ENCODE results near the gene PIGL. TPM values are rescaled to one million over a fixed set of nuclear protein-coding genes. Genes with fewer than 3 reads are reported as not detected.
"Not testable (repeated sequence)": the region's sequence is repeated elsewhere in the genome, so short reads cannot be mapped to it uniquely, and the experiment has no call there.

Gene PIGL
- total RNA-seq, 2 donors from 2014 or later = 38.4 to 53.4 TPM

DNA sequence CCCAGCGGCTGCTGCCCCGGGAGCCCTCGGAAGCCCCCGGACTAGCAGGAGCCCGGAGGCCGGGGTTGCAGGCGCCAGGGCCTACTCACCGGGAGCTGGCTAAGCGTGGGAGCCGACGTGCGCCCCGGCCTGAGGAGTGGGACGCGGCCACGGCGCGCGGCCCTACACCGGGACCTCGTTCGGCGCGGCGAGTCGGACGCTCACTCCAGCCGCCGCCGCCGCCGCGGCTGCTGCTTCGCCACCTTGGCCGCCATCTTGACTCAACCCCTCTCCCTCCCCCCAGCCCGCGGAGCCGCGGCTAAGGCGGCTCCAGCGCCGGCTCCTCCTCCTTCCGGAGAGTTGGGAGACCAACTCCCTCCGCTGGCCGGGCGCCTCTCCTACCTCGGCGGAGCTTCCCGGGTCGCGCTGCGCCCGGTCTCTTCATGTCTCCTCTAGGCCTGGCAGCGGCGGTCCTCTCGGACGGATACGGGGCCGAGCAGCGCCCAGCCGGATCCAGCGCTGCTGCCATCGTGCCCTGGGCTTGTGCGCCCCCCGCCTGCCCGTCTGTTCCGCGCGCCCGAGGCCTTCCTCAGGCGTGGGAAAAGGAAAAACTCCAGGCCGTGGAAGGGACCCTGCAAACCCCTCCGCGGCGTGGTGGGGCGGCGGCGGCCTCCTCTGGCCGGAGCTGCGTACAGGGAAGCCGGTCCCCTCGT, 1.6 kb upstream of the PIGL start, which contains the start of gene NCOR1:
Gene NCOR1, minus strand, starts transcription at position 262 of the 692 bp plus-strand sequence. CDS start 20,965 bp downstream, outside the sequence.
- intact Hi-C loops (cut with DNase I, micrococcal nuclease) = no loop called here
- ATAC-seq (peak; percentile 87), DNase-seq (peak; percentile 93 to 96)

DNA sequence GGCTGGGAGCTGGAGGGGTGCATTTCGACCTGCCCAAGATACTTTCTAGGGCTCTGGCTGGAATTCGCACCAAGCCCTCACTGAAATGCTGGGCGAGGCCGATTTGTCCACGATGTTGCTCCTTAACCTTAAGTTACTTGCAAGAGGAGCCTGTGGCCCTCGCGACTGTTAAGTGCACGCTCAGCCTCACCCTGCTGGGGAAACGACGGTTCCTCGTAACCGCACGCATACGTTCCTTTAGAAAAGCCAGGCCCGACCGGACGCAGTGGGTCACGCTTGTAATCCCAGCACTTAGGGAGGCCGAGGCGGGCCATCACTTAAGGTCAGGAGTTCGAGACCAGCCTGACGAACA, 1.1 kb upstream of the PIGL start:
- ATAC-seq (peak; percentile 45), DNase-seq (peak in 1 of 2 donors; percentile 57)
- intact Hi-C loops (cut with DNase I, micrococcal nuclease) = no loop called here

DNA sequence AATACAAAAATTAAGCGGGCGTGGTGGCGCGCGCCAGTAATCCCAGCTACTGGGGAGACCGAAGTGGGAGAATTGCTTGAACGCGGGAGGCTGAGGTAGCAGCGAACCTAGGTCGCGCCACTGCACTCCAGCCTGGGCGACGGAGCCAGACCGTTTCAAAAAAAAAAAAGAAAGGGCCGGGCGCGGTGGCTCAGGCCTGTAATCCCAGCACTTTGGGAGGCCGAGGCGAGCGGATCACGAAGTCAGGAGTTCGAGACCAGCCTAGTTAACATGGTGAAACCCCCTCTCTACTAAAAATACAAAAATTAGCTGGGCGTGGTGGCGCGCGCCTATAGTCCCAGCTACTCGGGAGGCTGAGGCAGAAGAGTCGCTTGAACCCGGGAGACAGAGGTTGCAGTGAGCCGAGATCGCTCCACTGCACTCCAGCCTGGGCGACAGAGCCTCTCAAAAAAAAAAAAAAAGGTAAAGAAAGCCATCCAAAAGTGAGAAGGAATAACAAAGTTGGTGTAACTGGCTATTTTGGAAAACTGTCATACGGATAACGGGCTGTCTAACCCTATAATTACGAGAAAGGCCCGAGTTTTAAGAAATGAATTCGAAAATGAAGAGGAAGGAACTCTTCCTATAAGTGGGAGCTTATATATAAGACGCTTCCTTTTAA, 539 bp upstream of the PIGL start:
- intact Hi-C loops (cut with DNase I, micrococcal nuclease) = not testable (repeated sequence)

DNA sequence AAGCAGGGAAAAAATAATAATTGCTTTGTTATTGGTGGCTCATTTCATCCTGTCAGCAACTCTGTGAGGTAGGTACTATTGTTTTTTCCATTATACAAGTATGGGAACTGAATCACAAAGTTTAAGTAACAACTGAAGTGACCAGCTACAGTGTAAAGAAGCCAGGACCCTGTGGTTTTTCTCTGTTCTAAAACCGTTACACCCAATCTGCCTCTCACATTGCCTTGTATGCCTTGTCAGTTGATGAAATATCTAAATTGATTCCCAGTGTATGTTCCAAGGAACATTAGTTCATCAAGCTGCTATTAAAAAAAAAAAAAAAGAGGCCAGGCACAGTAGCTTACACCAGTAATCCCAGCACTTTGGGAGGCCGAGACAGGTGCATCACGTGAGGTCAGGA, 5.4 kb downstream of the PIGL start:
- ATAC-seq (no peak), DNase-seq (no peak)
- intact Hi-C loops (cut with DNase I, micrococcal nuclease) = no loop called here

More for the DNA sequence above, 539 bp upstream of the PIGL start:
- not testable (repeated sequence) for DNase-seq, ATAC-seq

DNA sequence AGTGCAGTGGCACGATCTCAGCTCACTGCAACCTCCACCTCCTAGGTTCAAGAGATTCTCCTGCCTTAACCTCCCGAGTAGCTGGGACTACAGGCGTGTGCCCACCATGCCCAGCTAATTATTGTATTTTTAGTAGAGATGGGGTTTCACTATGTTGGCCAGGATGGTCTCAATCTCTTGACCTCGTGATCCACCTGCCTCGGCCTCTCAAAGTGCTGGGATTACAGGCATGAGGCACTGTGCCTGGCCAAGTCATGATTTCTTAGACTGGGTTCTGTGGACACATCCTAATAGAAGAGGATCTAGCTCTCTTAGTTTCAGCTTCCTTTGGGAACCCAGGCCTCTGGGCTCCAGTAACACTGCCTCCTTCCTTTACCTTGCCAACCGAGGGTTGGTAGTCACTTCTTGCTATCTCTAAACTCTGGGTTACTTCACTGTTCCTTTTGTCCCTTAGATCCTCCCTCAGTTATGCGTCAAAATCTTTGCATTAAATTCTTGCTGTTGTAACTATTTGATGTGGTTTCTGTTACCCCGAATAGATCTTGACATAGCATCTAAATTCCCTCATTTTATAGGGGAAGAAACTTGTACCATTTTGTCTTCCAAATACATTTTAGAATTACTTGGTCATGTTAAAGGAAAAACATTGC, 13.0 kb downstream of the PIGL start:
- DNase-seq; intact Hi-C loops (cut with DNase I, micrococcal nuclease); ATAC-seq: not testable (repeated sequence)

DNA sequence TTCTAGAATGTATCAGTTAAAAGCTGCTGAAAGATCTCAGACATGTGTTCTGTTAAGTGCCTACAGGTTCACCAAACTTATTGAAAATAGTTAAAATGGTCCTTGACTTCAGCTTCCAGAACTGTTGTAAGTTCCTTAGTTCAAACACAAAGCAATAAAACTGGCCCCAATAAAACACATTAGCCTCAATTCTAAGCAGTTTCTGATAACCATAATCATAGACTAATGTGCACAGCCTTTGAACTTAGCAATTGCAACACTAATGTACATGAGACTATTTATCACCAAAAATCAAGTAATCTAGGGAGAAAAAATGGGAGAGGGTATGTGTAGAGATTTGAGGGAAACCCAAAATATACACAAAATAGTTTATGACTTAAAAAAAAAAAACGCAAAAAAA, 15.4 kb downstream of the PIGL start:
- ATAC-seq = no peak
- intact Hi-C loops (cut with DNase I, micrococcal nuclease) = no loop called here
- no peak for DNase-seq

DNA sequence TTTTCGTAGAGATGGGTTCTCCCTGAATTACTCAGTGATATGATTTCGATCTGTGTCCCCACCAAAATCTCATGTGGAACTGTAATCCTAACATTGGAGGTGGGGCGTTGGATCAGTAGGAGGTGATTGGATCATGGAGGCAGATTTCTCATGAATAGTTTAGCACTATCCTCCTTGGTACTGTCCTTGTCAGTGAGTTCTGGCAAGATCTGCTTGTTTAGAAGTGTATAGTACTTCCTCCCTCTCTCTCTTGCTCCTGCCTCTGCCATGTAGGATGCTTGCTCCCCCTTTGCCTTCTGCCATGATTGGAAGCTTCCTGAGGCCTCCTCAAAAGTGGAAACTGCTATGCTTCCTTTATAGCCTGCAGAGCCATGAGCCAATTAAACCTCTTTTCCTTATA, 22.9 kb downstream of the PIGL start:
- no peak for DNase-seq
- intact Hi-C loops (cut with DNase I, micrococcal nuclease) = no loop called here
- no peak for ATAC-seq

DNA sequence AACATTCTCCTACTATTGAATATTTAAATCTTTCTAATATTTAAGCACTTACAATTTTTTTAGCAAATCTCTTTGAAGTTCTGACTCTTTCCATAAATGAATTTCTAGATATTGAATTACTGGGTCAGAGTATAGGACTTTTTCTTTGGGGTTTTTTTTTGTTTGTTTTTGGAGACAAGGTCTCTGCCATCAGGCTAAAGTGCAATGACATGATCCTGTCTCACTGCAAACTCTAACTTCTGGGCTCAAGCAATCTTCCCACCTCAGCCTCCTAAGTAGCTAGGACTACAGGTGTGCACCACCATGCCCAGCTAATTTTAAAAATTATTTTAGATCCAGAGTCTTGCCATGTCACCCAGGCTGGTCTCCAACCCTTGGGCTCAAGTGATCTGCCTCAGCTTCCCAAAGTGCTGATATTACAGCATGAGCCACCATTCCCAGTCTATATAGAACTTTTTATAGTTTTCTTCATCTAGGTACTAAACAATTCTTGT, 24.9 kb downstream of the PIGL start:
- intact Hi-C loops (cut with DNase I, micrococcal nuclease) = no loop called here
- ATAC-seq = no peak

DNA sequence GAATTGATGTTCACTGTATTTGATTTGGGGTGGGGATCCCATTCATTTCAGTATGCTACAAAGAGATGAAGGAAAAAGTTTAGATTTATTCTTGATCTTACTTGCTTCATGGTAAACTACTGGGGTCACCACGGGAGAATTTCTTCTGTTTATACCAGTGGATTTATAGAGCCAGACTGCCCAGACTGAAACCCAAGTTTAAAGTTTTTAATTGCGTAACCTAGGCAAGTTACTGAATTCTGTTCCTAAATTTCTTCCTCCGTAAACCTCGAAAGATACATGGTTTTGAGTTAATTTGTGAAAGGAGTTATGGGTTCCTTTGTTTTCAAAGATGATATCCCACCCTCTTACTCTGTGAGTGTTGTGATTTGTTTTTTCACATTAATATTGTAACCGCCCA, 26.4 kb downstream of the PIGL start:
- DNase-seq (no peak), ATAC-seq (no peak)
- intact Hi-C loops (cut with DNase I, micrococcal nuclease) = no loop called here

More for the DNA sequence above, 24.9 kb downstream of the PIGL start:
- no peak for DNase-seq

DNA sequence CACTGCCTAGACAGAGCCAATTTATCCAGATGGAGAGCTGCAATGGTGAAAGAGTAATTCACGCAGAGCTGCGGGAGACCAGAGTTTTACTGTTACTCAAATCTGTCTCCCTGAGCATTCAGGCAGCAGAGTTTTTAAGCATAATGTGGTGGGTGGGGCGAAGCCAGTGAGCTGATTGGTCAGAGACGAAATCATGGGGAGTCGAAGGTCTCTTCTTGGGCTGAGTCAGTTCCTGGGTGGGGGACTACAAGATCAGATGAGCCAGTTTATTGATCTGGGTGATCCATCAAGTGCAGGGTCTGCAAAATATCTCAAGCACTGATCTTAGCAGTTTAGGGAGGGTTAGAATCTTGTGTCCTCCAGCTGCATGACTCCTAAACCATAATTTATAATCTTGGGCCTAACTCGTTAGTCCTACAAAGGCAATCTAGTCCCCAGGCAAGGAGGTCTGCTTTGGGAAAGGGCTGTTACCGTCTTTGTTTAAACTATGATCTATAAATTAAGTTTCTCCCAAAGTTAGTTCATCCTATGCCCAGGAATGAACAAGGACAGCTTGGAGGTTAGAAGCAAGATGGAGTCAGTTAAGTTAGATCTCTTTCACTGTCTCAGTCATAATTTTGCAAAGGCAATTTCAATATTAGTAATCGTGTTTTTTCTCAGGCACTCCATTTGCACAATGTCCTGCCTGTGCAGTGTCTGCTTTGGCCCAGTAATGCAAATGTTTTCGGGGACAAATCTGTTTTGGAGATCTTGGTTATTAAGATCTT, 27.0 kb downstream of the PIGL start:
- ATAC-seq (peak; percentile 15), DNase-seq (no peak)

DNA sequence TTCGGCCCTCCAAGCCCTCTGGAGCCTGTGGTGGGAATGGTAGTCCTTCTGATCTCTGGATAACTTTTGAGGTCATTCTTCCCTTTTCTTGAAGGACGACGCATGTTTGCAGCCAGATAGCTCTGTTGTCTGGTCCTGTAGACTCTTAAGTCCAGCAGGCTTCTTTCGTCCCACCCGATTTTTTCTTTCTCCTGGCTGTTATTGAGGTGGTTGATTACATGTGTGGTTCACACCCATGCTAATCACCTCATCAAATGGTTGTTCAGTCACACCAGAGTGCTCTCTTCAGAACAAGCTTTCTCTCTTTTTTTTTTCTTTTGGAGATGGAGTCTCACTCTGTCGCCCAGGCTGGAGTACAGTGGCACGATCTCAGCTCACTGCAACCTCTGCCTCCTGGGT, 30.6 kb downstream of the PIGL start:
- intact Hi-C loops (cut with DNase I, micrococcal nuclease) = no loop called here
- peak; percentile 77 for ATAC-seq
- DNase-seq = peak in 1 of 2 donors; percentile 23

More for the DNA sequence above, 27.0 kb downstream of the PIGL start:
- intact Hi-C loops (cut with DNase I, micrococcal nuclease) = no loop called here

DNA sequence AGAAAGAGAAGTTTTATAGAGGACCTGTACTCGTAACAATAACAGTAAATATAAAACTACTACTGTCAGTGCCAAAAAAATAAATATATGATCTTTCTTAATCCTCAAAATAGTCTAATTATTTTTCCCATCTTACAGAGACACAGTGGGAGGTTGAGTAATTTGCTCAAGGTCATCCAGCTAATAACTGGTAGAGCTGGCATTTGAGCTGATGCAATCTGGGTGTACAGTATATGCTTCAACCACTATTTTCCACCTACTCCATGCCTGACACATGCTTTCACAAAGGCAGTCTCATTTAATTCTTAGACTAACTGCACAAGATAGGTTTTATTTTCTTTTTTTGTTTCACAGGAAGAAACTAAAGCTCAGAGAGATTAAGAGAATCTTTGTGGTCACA, 33.6 kb downstream of the PIGL start:
- ATAC-seq = no peak
- intact Hi-C loops (cut with DNase I, micrococcal nuclease) = no loop called here
- DNase-seq = no peak

DNA sequence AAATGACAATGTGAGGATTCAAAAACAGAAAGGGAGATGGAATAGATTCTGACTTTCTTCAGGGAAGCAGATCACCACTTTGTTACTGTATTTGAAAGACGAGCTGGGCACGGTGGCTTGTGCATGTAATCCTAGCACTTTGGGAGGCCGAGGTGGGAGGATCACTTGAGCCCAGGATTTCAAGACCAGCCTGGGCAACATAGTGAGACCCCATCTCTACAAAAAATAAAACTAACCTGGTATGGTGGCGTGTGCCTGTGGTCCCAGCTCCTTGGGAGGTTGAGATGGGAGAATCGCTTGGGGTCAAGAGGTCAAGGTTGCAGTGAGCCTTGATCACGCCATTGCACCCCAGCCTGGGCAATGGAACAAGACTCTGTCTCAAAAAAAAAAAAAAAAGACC, 34.0 kb downstream of the PIGL start:
- intact Hi-C loops (cut with DNase I, micrococcal nuclease) = no loop called here
- DNase-seq (no peak), ATAC-seq (no peak)

DNA sequence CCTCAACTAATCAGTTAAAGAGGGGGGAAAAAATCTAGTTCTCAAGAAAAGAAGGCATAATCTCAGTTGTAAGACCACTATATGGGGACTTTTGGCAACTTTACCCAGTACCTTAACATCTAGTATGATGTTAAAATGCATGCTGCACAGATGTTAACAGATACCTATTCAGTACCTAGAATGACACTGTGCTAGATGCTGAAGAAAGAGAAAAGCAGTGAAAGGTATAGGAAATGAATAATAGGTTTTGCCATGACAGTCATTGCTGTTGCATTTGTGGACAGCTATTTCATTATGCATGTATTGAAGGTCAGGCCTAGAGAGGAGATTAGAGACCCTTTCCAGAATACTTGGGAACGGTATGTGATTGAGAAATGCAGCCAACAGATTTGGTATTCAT, 34.5 kb downstream of the PIGL start:
- no peak for DNase-seq
- no peak for ATAC-seq
- intact Hi-C loops (cut with DNase I, micrococcal nuclease) = no loop called here

DNA sequence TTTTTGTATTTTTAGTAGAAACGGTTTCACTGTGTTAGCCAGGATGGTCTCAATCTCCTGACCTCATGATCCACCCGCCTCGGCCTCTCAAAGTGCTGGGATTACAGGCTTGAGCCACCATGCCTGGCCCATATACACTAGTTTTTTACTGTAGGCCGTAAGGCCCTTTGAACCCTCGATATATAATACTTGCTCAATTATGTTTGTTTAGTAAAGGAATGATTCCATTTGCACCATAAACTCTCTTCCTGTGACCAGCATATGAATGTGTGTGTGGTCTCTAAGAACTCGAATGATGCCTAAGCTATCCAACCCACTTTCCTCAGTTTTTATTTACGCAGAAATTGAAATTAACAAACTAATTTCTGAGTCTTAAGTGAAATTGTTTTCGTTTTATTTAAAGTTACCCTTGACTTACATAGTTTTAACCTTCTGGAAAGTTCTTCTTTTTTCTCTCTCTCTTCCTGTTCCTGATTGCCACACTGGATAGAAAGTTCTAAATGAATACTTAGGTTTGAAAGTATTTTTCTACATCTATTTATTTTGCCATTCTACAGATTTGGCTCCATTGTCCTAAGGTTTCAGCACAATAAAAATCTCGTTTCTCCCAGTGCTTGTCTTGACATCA, 37.9 kb downstream of the PIGL start:
- DNase-seq = no peak
- intact Hi-C loops (cut with DNase I, micrococcal nuclease) = no loop called here
- peak; percentile 83 for ATAC-seq

DNA sequence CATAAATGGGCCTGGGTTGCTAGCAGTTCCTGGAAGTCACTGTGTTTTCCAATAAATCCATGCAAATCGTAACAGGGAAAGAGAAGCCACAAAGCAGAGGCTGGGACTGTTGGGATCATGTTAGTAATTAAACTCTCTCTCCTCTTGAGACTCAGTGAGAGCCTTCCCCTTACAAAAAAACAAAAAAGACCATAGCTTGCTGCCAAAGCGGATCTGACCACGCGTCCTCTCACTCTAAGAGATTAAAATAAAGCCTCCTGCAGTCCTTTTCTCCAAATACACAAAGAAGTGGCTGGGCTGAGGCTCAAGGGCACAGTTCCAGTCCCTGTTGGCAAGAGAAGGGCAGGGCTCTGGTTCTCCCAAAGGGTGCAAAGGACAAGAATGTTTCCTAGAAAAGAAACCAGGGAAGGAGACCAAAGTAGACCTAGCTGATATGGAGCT, 38.5 kb downstream of the PIGL start:
- ATAC-seq (peak; percentile 83), DNase-seq (peak; percentile 59 to 66)
- intact Hi-C loops (cut with DNase I, micrococcal nuclease) = no loop called here

DNA sequence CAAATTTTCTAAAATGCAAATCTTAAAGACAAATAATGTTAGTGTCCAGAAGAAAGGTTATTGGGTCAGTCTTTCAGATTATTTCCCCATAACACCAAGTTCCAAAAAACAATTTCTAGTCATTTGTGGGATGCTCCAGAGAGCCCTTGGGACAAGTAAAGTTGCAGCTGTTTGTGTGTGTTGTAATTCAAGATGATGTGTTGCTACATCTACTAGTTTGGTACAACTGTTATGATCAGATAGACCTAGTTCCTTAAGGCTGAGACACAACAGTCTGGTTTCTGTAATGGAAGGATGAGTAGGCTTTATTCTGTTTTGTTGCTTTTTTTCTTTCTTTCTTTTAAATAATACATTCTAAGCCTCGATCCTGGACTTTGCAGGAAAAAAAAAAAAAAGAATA, 41.9 kb downstream of the PIGL start:
- intact Hi-C loops (cut with DNase I, micrococcal nuclease) = no loop called here
- no peak for ATAC-seq

DNA sequence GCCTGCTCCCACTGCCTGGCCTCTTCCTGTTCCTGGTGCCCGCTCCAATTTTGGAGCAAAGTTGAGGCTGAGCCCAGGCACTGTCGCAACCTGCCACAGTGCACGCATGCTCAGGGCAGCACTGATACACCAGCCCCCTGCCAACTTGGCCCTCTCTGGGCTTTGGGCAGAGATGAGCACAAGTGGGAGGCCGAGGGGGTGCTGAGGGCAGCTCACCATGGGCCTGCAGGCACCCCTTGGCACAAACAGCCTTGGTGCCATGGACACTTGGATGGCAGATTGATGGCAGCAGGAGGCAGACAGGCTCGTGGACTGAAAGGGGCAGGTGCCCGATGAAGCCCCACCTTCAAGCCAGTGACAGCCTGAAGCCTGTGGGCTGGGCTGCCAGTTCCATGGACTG, 42.9 kb downstream of the PIGL start:
- ATAC-seq (no peak), DNase-seq (no peak)
- intact Hi-C loops (cut with DNase I, micrococcal nuclease) = no loop called here

More for the DNA sequence above, 41.9 kb downstream of the PIGL start:
- no peak for DNase-seq

DNA sequence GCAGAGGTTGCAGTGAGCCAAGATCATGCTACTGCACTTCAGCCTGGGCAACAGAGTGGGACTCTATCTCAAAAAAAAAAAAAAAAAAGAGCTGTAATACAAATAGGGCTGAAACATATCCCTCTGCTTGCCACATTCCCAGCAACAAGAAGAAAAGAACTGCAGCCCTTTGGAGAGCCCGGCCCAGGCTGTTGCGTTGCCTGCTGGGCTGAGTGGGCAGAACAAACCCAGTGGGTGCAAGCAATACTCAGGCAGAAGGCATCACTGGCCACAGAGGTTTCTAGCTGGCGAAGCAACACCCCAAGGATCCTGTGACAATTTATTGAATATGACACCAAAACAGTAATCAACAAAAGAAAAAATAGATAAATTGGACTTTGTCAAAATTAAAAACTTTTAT, 44.0 kb downstream of the PIGL start:
- DNase-seq = no peak
- no peak for ATAC-seq
- intact Hi-C loops (cut with DNase I, micrococcal nuclease) = no loop called here
